ENCODE data around the gene NIN.

NIN gene

DNA sequence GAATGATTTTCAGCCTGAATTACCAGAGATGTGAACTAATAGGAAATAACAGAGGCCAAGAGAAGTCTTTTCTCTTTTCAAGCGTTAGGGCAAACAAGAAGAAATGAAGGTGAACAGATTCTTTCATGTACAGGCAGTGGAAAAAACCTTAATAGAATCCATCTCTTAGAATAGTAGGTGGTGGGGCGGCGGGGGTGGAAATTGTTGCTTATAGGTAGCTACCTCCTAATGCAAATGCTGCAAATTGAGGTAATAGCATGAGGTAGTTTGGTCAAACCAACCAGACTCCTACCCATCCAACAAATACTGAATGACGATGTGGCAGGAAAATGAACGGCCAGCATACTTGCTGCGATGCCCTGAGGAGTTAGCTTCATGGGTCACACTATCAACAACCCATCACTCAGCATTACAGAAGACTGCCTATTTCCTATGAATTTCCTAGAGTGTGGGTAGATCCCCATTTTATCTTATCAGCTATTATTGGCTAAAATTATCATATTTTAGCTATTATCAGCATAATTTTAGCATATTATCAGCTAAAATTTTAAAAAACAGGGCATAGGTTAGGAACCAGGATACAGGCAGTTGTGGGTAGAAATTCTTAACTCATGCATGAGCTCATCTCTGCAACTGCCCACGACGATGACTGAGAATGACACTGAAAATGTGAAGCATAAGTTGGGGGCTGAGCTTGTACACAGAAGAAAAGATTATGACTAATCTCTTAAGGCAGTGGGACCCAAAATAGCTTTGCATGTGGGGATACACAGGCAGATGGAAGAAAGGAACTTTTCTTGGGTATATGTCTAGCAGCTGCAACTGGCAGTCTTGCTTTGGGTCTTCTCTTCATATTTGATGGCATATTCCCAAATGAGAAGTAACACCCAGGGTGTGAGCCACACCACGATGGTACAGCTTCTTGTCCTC, 68.7 kb downstream of the NIN start:
- DNase-seq (ENCODE audit: low read depth in 2 of 2) = peak in 1 of 2 donors; percentile 36

DNA sequence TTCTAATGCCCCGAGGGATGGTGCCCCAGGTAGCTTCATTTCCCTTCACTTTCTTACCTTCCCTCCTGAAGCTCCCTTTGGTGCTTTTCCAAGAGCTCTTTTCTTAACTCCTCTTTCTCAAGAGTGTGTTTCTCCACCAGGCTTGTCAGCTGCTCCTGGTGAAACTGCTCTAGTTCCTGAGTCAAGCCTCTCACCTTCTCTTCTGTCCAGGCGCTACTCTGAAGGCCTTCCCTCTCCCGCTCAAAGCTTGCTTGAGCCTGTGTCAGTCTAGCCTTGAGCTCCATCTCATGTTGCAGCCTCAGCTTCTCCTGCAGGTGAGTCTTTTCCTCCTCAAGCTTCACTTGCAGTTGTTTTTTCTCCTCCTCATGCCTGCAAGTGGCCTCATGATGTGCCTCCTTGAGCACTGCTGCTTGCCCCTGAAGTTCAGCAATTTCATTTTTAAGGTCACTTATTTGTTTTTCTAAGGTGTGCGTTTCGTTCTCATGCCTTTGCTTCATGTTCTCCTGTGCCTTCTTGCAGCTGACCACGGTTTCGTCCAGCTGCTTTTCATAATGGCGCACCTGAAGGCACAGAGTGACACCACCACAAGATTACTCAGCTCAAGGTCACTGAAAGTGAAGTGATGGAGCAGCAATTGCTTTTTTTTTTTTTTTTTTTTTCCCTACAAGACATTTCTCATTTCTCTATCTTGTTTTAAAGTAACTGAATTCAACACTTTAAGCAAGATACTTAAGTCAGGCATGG, 71.0 kb downstream of the NIN start:
- no peak for DNase-seq (ENCODE audit: low read depth in 2 of 2)

DNA sequence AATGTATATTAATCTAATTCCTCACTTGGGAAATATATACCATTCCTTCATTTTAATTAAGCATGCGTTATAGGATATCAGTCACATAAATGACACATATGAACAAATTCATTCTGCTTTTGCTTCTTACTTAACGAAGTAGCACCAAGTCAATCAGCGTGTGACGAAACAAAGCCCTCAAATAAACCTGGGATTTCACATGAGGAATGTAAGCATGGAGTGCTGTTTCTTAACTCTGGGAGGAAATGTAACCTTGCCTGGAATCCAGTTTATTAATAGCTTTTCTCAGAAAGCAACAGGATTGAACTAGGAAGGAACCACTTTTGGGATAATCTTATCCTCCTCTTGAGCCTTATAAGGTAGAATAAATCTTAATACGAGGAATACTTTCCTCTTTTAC, 72.0 kb downstream of the NIN start:
- DNase-seq (ENCODE audit: low read depth in 2 of 2) = no peak

DNA sequence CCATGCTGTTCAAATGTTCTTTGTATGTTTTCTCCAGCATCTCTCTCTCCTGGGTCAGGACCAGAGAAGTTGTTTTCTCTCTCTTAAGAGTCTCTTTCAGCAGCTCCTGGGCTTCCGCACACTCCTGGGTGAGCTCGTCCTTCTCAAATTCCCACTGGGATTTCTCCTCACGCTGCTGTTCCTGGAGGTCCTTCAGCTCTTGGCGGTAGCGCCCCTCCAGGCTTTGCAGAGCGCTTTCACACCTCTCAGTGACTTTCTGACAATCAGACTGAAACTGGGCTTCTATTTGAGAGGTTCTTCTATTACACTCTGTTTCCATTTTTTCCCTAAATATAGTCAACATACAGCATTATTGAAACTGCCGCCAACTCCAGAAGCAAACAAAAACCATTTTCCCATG, 72.7 kb downstream of the NIN start:
- no peak for DNase-seq (ENCODE audit: low read depth in 2 of 2)

DNA sequence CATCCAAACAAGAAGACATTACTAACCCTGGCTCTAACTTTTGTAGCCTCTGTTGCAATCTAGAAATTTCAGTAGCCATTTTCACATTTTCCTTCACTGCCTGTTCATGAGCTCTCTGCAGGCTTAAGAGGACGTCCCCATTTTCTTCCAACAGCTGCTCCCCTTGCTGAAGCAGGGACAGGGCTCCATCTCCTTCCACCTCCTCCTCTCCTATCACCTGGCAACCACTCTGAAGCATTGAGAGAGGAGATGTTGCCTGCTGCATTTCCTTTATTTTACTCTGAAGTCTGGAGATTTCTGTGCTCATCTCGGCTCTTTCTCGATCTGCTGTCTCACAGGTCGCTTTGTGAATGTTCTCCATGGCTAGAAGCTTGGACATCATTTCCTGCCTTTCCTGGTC, 73.3 kb downstream of the NIN start:
- no peak for DNase-seq (ENCODE audit: low read depth in 2 of 2)

DNA sequence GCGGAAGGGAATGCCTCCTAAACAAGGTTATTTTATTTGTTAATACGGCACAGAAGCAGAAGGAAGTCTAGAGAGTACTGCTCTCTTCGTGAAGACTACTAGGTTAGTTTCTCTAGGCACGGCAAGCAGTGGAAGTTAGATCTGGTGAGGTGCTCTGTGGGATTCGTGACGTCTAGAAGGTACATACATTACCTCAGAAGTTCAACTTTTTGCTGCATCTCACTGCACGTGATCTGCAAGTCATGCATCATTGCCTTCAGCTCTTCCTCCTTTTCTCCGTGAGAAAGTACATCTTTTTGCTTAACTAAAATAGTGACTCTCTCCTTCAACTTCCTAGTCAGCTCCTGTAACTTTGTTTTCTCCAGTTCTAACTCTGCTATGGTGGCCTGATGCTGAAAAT, 74.7 kb downstream of the NIN start:
- no peak for DNase-seq (ENCODE audit: low read depth in 2 of 2)

DNA sequence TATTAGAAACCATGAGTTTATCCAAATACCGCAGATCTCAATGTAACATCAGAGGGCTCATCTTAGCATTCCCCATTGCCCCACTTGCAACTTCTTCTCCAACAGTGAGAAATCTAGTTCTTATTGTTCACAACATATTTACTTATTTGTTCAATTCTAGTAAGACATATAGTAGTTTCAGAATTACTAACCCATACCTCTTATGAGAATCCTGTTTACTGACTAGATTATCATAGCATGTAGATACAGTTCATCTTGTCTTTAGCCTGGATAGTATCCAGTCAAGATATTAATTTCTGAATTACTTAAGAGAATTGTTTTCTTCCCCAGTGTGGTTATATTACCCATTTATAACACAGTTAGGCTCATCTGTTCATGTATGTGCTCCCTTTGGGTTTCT, 80.6 kb downstream of the NIN start:
- DNase-seq (ENCODE audit: low read depth in 2 of 2) = no peak

DNA sequence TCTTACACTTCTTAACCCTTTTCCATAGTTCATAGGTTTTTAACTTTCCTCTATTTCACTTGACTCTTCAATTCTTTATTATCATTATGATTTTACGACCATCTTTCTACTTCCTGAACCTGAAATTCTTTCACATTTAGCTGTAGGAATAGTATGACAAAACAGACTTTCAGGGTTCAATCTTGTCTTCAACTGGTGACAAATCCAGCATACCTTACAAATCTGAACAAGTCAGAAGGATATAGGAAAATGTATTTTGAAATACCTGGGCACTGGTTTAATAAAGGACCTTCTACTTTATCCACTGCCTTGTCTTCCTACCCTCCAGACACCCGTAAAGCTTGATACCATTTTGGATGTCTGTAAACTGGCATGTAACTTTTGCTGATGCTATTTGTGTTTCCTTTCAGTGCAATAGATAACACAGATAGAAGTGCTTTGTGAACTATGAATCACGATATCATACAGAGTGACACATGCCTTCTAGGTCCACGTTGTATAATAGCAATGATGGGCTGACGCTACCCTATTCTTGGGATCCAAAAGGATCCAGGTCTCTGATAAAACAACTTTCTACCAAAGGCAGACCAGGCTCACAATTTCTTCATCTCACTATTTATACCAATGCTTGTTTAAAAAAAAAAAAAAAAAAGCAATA, 85.4 kb downstream of the NIN start:
- no peak for DNase-seq (ENCODE audit: low read depth in 2 of 2)

DNA sequence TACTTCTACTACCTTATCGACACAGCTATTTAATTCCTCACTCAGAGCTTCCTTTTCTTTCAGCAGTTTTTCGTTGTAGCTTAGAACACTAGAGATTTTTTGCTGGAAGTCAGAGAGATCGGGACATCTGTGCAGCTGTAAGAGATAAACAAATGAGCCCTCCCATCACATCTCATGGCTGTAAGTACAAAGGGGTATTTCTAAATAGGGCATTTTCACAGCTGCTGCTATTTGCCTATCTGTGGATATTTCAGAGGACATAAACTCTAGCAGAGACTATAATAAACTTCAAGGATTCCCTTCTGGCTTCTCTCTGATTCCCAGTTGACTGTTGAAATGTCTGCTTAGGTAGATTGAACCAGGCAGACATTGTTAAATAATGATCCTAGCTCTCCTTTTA, 86.7 kb downstream of the NIN start:
- no peak for DNase-seq (ENCODE audit: low read depth in 2 of 2)

DNA sequence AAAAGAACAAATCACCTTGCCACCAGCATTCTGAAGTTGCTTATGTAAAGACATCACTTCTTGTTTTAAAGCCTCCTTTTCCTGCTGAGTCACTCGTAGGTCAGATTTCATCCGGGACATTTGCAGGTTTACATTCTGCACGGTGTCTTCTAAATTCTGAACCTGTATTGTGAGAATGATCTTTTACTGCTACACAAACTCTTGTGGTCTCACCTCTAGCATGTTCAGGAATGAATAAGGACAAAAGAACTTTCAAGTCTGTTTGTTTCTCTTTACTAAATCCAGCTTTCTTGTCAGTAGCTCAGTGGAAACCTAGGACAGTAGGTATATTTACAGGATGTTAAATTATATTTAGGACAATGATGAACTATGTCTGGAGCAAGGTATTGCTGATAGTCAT, 89.4 kb downstream of the NIN start:
- DNase-seq (ENCODE audit: low read depth in 2 of 2) = no peak

DNA sequence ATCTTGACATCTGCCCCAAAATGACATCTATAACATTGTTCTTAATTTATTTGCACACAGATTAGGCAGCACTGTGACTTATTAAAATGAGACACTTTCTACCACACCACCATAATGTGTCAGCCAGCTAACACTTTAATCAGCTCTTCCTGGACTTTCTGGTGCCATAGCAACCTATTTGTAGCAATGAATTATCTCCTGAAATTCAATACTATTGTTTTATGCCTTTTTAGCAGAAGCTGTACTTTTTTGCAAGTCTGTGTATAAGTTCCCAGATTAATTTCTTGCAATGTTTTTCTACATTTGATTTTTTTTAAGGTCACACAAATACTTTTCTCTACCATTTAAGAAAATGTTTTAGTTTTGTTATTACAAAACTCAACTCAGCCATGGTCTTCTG, 90.1 kb downstream of the NIN start:
- DNase-seq (ENCODE audit: low read depth in 2 of 2) = no peak

DNA sequence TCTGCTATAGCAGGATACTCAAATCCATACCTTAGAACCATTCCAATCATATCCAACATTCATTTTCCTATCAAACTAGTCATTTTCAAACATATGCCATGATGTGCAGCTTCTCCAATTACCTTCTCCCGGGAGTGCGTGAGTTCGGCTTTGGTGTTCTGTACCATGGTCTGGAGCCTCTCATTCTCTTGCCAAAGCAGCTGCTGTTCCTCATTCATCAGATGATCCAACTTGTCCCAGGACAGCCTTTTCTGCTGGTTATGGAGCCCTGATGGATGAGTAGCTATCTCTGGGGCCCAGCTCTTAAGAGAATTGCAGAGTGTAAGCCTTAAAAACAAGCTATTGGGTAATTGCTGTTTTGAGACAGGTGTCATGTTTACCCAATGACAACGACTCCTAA, 91.8 kb downstream of the NIN start:
- DNase-seq (ENCODE audit: low read depth in 2 of 2) = no peak

DNA sequence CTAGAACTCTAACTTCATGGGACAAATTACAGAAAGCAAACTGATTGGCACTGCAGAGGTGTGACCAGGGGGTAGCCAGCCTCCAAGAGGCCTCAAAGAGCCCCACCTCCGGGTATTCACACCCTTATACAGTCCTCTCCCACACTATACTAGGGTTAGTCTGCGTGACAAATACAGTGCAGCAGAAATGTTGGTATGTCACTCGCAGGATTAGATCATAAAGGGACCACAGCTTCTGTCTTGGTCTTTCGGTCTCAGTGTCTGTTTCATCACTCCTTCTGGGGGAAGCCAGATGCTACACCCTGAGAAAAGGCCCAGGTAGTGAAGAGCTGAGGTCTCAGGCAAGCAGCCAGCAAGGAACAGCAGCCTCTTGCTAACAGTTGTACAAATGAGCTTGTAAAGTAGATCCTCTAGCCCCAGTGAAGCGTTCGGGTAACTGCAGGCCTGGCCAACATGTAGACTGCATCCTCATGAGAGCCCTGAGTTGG, 94.0 kb downstream of the NIN start:
- DNase-seq (ENCODE audit: low read depth in 2 of 2) = peak; percentile 10 to 35

DNA sequence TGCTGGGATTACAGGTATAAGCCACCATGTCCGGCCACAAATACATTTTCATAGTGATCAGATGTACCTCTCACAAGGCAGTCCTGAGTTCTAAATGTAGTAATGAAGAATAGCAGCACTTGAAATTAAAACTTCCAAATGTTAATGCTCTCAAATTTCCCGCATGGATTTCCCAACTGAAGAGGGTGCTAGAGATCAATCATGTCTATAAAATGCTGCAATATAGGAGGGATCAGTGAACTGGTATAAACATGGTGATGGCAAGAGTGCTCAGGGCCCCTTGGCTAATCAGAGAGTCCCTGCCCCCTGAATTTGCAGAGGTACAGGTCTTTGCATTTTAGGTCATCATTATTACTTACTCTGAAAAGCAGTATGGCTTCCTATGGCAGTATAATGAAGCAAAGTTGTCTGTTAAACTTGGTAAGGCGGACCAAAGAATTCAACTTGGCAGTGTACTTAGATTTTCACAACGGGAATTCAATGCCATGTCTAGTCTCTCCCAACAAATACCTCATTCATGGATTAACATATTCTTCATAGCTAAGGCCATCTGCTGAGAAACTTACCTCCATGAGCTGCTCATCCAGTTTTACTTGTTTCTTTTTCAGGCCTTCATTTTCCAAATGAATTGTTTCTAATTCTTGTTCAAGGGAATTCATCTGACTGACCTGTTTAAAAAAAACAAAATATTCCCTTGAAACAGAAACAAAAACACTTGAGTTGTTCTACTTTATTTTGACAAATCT, 95.8 kb downstream of the NIN start:
- no peak for DNase-seq (ENCODE audit: low read depth in 2 of 2)

DNA sequence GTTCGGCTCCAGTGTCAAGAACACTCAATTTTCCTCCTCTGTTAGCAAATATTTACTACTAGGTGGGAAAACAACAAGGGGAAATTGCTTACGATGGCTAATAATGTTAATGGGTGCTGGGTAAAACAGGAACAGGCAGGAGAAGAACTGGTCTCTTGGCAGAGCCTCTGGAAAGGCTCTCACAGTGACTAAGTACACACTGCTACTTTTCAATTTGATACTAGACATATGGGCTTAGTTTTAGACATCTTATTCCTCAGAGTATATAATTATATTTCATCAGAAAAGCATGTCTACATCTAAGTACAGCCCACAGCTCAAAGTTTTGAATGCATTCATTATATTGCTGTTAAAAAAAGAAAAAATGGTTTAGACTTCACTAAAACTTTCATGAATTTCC, 97.5 kb downstream of the NIN start:
- no peak for DNase-seq (ENCODE audit: low read depth in 2 of 2)

DNA sequence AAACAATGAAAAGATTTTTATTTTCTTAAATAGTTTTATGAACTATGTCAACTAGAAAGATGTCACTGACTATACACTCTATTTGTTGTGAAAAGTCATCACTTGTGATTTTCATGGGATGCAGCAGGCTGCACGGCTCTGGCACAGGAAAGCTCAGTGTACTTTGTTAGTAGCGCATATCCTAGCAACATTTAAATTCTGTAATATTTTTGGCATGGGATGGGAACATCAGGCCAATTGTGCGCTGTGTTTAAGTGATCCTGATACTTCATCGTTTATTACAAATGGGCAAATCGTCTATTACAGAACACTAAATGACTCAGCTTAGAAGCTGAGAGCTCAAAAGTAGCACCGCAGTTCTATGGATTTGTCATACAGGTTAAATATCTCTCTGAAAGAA, 102.1 kb downstream of the NIN start:
- DNase-seq (ENCODE audit: low read depth in 2 of 2) = no peak

DNA sequence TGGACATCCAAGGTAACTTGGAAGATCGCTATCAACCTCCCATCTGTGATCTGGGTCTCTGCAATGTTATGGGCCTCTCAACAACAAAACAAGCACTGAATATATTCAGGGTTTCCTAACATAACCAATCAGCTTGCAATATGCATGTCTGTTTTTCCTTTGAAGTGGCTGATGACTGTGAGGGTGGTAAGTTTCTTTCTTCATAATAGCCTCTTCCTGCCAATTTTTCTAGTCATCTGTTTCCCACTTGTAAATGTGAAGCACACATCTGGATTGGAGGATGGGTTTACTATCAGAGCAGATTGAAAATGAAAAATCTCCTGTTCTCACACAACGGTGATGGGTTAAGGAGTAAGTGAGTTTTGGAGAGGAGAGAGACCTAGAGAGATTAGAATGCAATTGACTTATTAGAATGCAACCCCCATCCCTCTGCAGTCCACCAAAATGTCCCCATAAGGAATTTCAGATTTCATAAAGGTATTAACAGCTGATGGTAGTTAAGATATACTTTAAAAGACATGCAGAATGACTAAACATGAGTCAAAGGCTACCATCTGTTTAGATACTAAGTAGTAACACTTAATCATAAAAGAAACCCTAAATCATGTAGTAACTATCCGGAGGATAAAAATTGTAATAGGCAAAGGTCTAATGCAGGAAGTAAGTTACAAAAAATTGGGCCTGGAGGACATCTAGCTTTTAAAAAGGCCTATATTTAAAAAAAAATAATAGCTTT, 104.4 kb downstream of the NIN start:
- DNase-seq (ENCODE audit: low read depth in 2 of 2) = no peak

DNA sequence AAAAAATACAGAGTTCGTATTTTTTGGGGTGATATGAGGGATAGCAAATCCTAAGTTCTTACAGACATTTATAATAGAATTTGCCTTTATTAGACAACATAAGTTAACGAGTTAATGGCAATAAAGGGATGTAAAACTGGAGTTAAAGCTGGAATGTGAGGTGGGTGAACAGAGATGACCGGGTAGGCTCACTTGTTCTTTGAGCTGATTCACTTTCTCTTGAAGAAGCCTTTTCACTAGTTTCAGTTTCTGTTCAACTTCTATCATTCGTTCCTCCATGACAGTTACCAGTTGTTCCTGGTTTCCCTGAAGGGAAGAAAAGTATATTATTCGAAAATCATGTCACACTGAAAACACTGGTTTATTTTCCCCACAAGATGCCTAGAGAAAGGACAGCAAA, 105.2 kb downstream of the NIN start:
- no peak for DNase-seq (ENCODE audit: low read depth in 2 of 2)

DNA sequence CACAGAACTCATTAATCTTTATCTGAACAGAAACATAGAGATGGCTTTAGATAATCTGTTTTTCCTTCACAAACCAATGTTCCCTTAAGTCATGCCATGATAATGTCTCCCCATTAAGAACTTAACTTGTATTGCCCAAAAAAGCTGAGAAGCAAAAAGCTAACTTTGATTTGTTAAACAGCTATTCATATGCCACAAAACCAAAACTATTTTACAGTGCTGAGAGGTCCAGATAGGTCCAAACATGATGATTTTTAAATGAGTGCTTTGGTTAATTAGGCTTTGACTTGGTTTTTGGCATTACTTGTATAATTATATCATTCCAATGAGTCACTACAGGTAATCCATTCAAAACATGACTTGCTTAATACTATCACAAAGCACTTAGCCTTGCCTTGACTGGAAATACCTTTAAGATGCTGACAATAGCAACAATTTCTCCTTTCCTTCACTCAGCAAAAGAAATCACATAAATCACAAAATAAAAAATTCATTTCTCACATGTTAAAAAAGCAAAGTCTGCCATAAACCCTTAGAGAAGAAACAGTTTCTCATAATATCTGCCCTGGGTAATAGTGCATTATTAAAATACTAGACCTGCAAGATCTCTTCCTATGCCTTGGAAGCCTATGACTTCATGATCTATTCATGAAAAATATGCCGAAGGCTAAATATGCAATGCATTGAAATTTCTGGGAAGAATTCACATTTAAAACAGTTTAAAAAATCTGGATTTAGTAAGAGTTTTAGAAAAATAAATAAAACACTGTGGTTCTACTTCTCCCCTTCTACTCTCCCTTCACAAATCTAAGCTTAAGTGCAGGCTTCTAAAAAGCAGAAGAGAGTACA, 110.8 kb downstream of the NIN start:
- no peak for DNase-seq (ENCODE audit: low read depth in 2 of 2)

DNA sequence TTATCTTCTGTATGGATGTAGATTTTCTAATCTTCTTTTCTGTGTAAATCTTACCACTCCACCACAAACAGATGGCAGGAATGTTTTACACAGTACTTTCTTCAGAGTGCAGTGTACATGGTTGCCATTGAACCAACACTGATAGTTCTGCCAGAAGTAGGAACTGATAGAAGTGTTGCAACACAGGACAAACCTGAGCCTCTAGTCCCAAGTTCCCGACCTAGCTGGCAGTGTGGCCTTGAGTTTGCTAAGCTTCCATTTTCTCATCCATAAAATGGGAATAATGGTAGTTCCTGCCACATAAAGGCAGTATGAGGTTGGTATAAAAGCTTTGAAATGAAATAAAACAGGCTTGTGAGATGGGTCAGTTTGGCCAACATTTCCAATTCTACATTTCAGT, 112.0 kb downstream of the NIN start:
- DNase-seq (ENCODE audit: low read depth in 2 of 2) = no peak
